Endothelial cell (in vitro differentiated cells): ENCODE measurements around the gene CLDN5. TPM values are rescaled to one million over a fixed set of nuclear protein-coding genes. Genes with fewer than 3 reads are reported as not detected.

Source experiments
- DNase-seq: peaks from one replicate; pipeline ENCODE4 v3.0.0; 2021; ENCODE audit warnings: low spot score
- H3K27ac Mint-ChIP-seq: one replicate; pipeline ENCODE4 v1.8.0; 2021; ENCODE audit warnings: mixed read lengths, inconsistent platforms; ENCODE audit not compliant: unreplicated experiment
- H3K27me3 Mint-ChIP-seq: one replicate; pipeline ENCODE4 v1.8.0; 2021; ENCODE audit warnings: mild to moderate bottlenecking, moderate library complexity, mixed read lengths, inconsistent platforms; ENCODE audit not compliant: unreplicated experiment
- H3K36me3 Mint-ChIP-seq: one replicate; pipeline ENCODE4 v1.8.0; 2021; ENCODE audit warnings: mild to moderate bottlenecking, low read depth, mixed read lengths, inconsistent platforms; ENCODE audit not compliant: unreplicated experiment
- H3K4me1 Mint-ChIP-seq: one replicate; pipeline ENCODE4 v1.8.0; 2021; ENCODE audit warnings: mild to moderate bottlenecking, mixed read lengths, inconsistent platforms; ENCODE audit not compliant: unreplicated experiment
- H3K4me3 Mint-ChIP-seq: one replicate; pipeline ENCODE4 v1.8.0; 2021; ENCODE audit warnings: mild to moderate bottlenecking, mixed read lengths, inconsistent platforms; ENCODE audit not compliant: unreplicated experiment
- H3K9me3 Mint-ChIP-seq: one replicate; pipeline ENCODE4 v1.8.0; 2021; ENCODE audit warnings: mixed read lengths, inconsistent platforms; ENCODE audit not compliant: unreplicated experiment
- CTCF ChIP-seq: fragments of 200-600 bp; sonication (generic); IDR thresholded peaks from one replicate; pipeline ENCODE4 v1.5.0; 2021; ENCODE audit warnings: antibody characterized with exemption; ENCODE audit not compliant: unreplicated experiment
- total RNA-seq: library from RNA; stranded (reverse); fragmentation: NEBNext Ultra II Directional; extraction: Animal tissue kit (Norgen Biotek cat#: 25700); gene quantifications from one replicate; pipeline ENCODE4 v1.2.1, GENCODE V29; 2021; ENCODE audit not compliant: unreplicated experiment

Gene CLDN5
- total RNA-seq, 1 donor from 2014 or later, result 108 TPM

GRCh38 chr22:19522190-19522880 lies 1.9 kb downstream of the CLDN5 start:
- Mint-ChIP-seq H3K27me3 (peaks cover 16% of the 10 kb centered on the region), H3K4me1 (peaks cover 31% of the 10 kb centered on the region), H3K4me3 (peak overlapping the region; percentile 91), H3K36me3 (peaks cover 5% of the 10 kb centered on the region), H3K9me3 (no peaks in the 10 kb centered on the region), H3K27ac (no peak overlapping the region)
- DNase-seq, result no peak
- no peak for TF ChIP-seq CTCF

- DNase-seq, result no peak
- no peak overlapping the region for H3K4me3 Mint-ChIP-seq
- TF ChIP-seq CTCF, result no peak
- H3K4me1 Mint-ChIP-seq, result peaks cover 17% of the 10 kb centered on the region
- peaks cover 5% of the 10 kb centered on the region for H3K36me3 Mint-ChIP-seq
- H3K27me3 Mint-ChIP-seq, result peaks cover 12% of the 10 kb centered on the region
- H3K9me3 Mint-ChIP-seq, result no peaks in the 10 kb centered on the region
- no peak overlapping the region for H3K27ac Mint-ChIP-seq
Observed at GRCh38 chr22:19520566-19521305, 3.5 kb downstream of the CLDN5 start.

- peaks cover 12% of the 10 kb centered on the region for H3K27me3 Mint-ChIP-seq
- peaks cover 9% of the 10 kb centered on the region for H3K36me3 Mint-ChIP-seq
- H3K4me3 Mint-ChIP-seq, result no peak overlapping the region
- DNase-seq, result no peak
- no peak for TF ChIP-seq CTCF
- no peak overlapping the region for H3K27ac Mint-ChIP-seq
- no peaks in the 10 kb centered on the region for H3K9me3 Mint-ChIP-seq
- H3K4me1 Mint-ChIP-seq, result peaks cover 19% of the 10 kb centered on the region
Observed at GRCh38 chr22:19520007-19520406, 4.2 kb downstream of the CLDN5 start.

- Mint-ChIP-seq H3K4me1 (peaks cover 15% of the 10 kb centered on the region), H3K36me3 (peaks cover 9% of the 10 kb centered on the region), H3K27ac (no peak overlapping the region), H3K9me3 (no peaks in the 10 kb centered on the region), H3K4me3 (no peak overlapping the region), H3K27me3 (peaks cover 7% of the 10 kb centered on the region)
- DNase-seq, result no peak
- TF ChIP-seq CTCF, result no peak
Observed at GRCh38 chr22:19519041-19519926, 4.9 kb downstream of the CLDN5 start.
